NCI-H1092 (cell line): ENCODE measurements around the gene CYP26B1.
A peak's percentile ranks its signal among the peaks of the same experiment; 100 is the strongest.

Source experiments
- DNase-seq: peaks from one replicate; lab custom pipeline; 2025; lab: John Stamatoyannopoulos, UW

Gene CYP26B1

GRCh38 chr2:72155151-72155550, 7.5 kb upstream of the CYP26B1 start:
- DNase-seq, result no peak

GRCh38 chr2:72154386-72154975, 6.8 kb upstream of the CYP26B1 start:
- no peak for DNase-seq

- DNase-seq, result no peak
Observed at GRCh38 chr2:72153924-72154323, 6.3 kb upstream of the CYP26B1 start.

- no peak for DNase-seq
Observed at GRCh38 chr2:72153026-72153791, 5.5 kb upstream of the CYP26B1 start.

- no peak for DNase-seq
Observed at GRCh38 chr2:72150861-72151356, 3.2 kb upstream of the CYP26B1 start.

- DNase-seq, result peak; percentile 55
Observed at GRCh38 chr2:72150157-72150860, 2.6 kb upstream of the CYP26B1 start.

GRCh38 chr2:72149556-72150156, 2.0 kb upstream of the CYP26B1 start:
- DNase-seq, result no peak

GRCh38 chr2:72148837-72149555, 1.3 kb upstream of the CYP26B1 start:
- no peak for DNase-seq

- no peak for DNase-seq
Observed at GRCh38 chr2:72148003-72148836, 558 bp upstream of the CYP26B1 start.

- no peak for DNase-seq
Observed at GRCh38 chr2:72146347-72147302, 1.0 kb downstream of the CYP26B1 start.

- DNase-seq, result no peak
Observed at GRCh38 chr2:72145658-72146329, 1.9 kb downstream of the CYP26B1 start.

- no peak for DNase-seq
Observed at GRCh38 chr2:72145289-72145657, 2.4 kb downstream of the CYP26B1 start.

GRCh38 chr2:72144632-72145288, 2.9 kb downstream of the CYP26B1 start:
- no peak for DNase-seq

GRCh38 chr2:72144274-72144631, 3.4 kb downstream of the CYP26B1 start:
- DNase-seq, result no peak

- DNase-seq, result no peak
Observed at GRCh38 chr2:72143441-72144273, 4.0 kb downstream of the CYP26B1 start.

GRCh38 chr2:72142570-72143440, 4.9 kb downstream of the CYP26B1 start:
- no peak for DNase-seq

- no peak for DNase-seq
Observed at GRCh38 chr2:72141881-72142451, 5.7 kb downstream of the CYP26B1 start.
